22Rv1 (cell line): ENCODE data around the gene SLC39A8.

ENCODE experiments used
- CTCF ChIP-seq: fragments of 450-650 bp; IDR thresholded peaks from 2 replicates; pipeline ENCODE4 v1.5.1; 2017; ENCODE audit warnings: mild to moderate bottlenecking
- ZFX ChIP-seq: fragments of 450-650 bp; IDR thresholded peaks from 2 replicates; pipeline ENCODE4 v1.6.1; 2017; ENCODE audit warnings: antibody characterized with exemption, borderline replicate concordance

GRCh38 chr4:102272318-102272717 is 73.0 kb downstream of the SLC39A8 start:
- TF ChIP-seq CTCF (no peak), ZFX (no peak)
